Fibroblast of mammary gland (primary cell): ENCODE data around the gene CCL17.

Experiments used
- DNase-seq: peaks from one replicate; pipeline ENCODE4 v3.0.0-alpha.2; 2010; ENCODE audit warnings: low read depth
- H3K4me3 ChIP-seq: 2 replicates; pipeline ENCODE4 v1.5.1; 2011; ENCODE audit warnings: low read depth, mild to moderate bottlenecking, low read length, moderate library complexity; ENCODE audit not compliant: control insufficient read depth
- CTCF ChIP-seq: conservative IDR thresholded peaks from 2 replicates; pipeline ENCODE4 v1.5.1; 2011; ENCODE audit warnings: low read depth, low read length, inconsistent platforms; ENCODE audit not compliant: control insufficient read depth, insufficient read depth

Gene CCL17

DNA sequence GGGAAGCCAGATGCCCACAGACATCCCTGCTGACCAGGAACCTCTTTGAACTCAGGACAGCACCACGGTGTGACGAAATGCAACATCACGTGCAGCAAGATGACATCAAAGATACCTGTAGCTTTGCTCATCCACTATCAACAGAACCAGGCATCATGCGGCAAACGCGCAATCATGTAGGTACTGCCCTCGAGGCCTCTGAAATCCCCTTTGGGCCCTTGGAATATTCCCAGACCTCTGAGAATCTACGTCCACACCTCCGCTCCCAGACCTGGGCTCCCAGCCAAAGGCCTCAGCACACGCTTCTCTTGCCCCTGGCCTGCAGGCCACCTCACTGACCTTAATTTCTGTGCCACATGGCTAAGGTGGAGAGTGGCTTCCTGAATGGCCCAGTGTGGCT lies 25.0 kb upstream of the CCL17 start:
- no peak for DNase-seq
- no peak overlapping the region for H3K4me3 ChIP-seq
- TF ChIP-seq CTCF = no peak

DNA sequence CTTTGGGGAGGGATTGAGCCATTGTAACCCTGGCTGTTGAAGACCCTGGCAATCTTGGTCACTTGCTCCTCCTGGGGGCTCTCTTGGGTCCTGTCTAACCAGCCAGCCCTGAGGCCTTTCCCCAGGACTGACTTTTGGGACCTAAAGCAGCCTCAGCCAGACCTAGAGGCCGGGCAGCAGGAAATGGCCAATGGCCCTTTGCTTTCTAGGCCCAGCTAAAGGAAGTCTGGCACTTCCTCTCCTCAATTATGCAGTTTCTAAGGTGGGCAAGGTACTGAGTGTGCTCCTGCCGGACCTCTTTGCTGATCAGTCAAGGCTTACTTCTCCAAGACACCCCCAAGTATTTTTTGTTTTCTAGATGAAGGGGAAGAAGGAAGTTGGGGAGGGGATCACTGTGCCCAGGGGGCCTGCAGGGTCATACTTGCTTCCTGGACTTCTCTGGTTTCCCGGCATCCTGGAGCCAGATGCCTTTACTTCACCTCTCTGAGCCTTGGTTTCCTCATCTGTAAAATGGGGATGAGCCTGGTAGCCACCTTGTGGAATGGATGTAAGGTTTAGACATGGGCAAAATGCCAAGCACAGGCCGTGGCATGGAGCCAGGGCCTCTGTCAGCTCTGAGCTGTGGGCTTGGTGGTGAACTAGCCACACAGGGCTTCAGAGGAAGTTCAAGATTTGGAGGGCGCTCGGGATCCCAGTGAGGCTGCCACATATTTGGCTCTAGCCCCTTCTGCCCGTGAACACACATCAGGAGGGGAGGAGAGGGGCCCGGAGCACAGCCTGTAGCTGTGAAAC lies 23.7 kb upstream of the CCL17 start:
- DNase-seq = peak; percentile 26
- H3K4me3 ChIP-seq = no peak overlapping the region
- TF ChIP-seq CTCF = no peak

- DNase-seq = no peak
- no peak for TF ChIP-seq CTCF
- H3K4me3 ChIP-seq = no peak overlapping the region
Observed at GRCh38 chr16:57381791-57382534, 22.6 kb upstream of the CCL17 start.

DNA sequence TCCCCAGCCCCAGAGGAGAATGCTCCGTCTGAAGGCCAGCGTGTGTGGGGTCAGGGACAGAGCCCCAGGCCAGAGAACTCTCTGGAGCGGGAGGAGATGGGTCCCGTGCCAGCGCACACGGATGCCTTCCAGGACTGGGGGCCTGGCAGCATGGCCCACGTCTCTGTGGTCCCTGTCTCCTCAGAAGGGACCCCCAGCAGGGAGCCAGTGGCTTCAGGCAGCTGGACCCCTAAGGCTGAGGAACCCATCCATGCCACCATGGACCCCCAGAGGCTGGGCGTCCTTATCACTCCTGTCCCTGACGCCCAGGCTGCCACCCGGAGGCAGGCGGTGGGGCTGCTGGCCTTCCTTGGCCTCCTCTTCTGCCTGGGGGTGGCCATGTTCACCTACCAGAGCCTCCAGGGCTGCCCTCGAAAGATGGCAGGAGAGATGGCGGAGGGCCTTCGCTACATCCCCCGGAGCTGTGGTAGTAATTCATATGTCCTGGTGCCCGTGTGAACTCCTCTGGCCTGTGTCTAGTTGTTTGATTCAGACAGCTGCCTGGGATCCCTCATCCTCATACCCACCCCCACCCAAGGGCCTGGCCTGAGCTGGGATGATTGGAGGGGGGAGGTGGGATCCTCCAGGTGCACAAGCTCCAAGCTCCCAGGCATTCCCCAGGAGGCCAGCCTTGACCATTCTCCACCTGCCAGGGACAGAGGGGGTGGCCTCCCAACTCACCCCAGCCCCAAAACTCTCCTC lies 21.9 kb upstream of the CCL17 start:
- no peak for TF ChIP-seq CTCF
- no peak overlapping the region for H3K4me3 ChIP-seq
- DNase-seq = no peak

GRCh38 chr16:57383276-57384247 lies 21.0 kb upstream of the CCL17 start:
- TF ChIP-seq CTCF = no peak
- H3K4me3 ChIP-seq = no peak overlapping the region
- DNase-seq = peak; percentile 34
